Body of pancreas (tissue), 4 donors: ENCODE measurements around the gene CIROP. TPM values are rescaled to one million over a fixed set of nuclear protein-coding genes. Genes with fewer than 3 reads are reported as not detected.

Experiments
- ATAC-seq: fragments of 150-250 bp; one replicate; pipeline ENCODE4 v1.9.1; 2016
- DNase-seq, 4 donors: peaks; one replicate each; pipeline ENCODE4 v3.0.0-alpha.2; 2019
- H3K27ac ChIP-seq, 4 donors: fragments of 200-600 bp; sonication (generic); 1 replicate in 3 of 4; 2 replicates in 1 of 4; pipeline versions ENCODE4 v1.5.1 to v1.6.1; 2016 to 2019; ENCODE audit warnings: mild to moderate bottlenecking in 1 of 4, mixed read lengths in 1 of 4, moderate library complexity in 1 of 4
- H3K27me3 ChIP-seq, 2 donors: fragments of 200-600 bp; sonication (generic); one replicate each; pipeline ENCODE4 v1.6.0; 2016; ENCODE audit warnings: mild to moderate bottlenecking in 1 of 2
- H3K36me3 ChIP-seq, 2 donors: fragments of 200-600 bp; sonication (generic); replicated peaks in 1 of 2; 2 replicates each; pipeline ENCODE4 v1.5.1; 2016; ENCODE audit warnings: low read depth in 2 of 2; ENCODE audit not compliant: insufficient read depth in 1 of 2
- H3K4me1 ChIP-seq: fragments of 200-600 bp; sonication (generic); one replicate; pipeline ENCODE4 v1.6.0; 2016
- H3K4me3 ChIP-seq, 2 donors: fragments of 200-600 bp; sonication (generic); 1 replicate in 1 of 2; 2 replicates in 1 of 2; pipeline ENCODE4 v1.5.1; 2016 to 2019
- H3K9me3 ChIP-seq, 3 donors: fragments of 200-600 bp; sonication (generic); 1 replicate in 2 of 3; 2 replicates in 1 of 3; pipeline ENCODE4 v1.5.1; 2016
- CTCF ChIP-seq, 7 experiments: fragments of 450-650 bp in 4 of 7; fragments of 200-600 bp in 3 of 7; sonication (generic) in 3 of 7; IDR thresholded peaks; one replicate each; pipeline ENCODE4 v1.5.1; 2016 to 2019; ENCODE audit warnings: antibody characterized with exemption in 7 of 7
- POLR2A ChIP-seq, 3 donors: fragments of 450-650 bp; IDR thresholded peaks; one replicate each; pipeline ENCODE4 v1.6.1; 2016; ENCODE audit warnings: antibody characterized with exemption in 3 of 3, mild to moderate bottlenecking in 2 of 3
- WGBS, 2 donors: methylation state at CpG; one replicate each; pipeline ENCODE4 v1.1.5; 2017; 5-methylcytosine and 5-hydroxymethylcytosine counted together
- intact Hi-C: fragments of 100-400 bp; cut with DNase I; formaldehyde crosslinking; loops from one replicate; pipeline ENCODE4 v1.15.1; 2023
- total RNA-seq, 2 donors: library from RNA; depleted of rRNA; stranded (reverse); fragments of >200 nt; gene quantifications; one replicate each; pipeline ENCODE4 v1.1.0, GENCODE V29; 2016

The CIROP gene
- total RNA-seq, 2 donors from 2014 or later = not detected

DNA sequence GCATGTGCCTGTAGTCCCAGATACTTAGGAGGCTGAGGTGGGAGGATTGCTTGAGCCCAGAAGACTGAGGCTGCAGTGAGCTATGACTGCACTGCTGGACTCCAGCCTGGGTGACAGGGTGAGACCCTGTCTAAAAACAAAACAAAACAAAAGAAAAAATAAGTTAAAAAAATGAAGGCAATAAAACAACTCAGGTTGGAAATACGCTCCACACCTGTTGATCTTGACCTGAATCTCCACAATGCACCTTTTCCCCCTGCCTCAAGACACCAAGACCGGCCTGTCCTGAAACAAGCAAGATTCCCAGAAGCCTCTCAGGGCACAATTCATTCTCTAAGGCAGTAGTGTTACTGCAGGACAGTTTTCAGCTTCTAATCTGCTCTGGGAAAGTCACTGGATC, 35.1 kb upstream of the CIROP start:
- no peaks in the 10 kb centered on the region for H3K36me3 ChIP-seq
- ATAC-seq (no peak), DNase-seq (no peak)
- H3K9me3 ChIP-seq = no peaks in the 10 kb centered on the region
- peaks cover 7% of the 10 kb centered on the region for H3K4me1 ChIP-seq
- H3K27ac ChIP-seq = no peak overlapping the region
- no peak overlapping the region for H3K4me3 ChIP-seq
- intact Hi-C loops = no loop called here
- TF ChIP-seq CTCF (IDR thresholded peaks at IDR 0.05) (no peak), POLR2A (IDR thresholded peaks at IDR 0.05) (no peak)
- 83 to 97% methylated on average over 2 of the region's 2 CpGs for WGBS, 2 donors
- no peaks in the 10 kb centered on the region for H3K27me3 ChIP-seq

DNA sequence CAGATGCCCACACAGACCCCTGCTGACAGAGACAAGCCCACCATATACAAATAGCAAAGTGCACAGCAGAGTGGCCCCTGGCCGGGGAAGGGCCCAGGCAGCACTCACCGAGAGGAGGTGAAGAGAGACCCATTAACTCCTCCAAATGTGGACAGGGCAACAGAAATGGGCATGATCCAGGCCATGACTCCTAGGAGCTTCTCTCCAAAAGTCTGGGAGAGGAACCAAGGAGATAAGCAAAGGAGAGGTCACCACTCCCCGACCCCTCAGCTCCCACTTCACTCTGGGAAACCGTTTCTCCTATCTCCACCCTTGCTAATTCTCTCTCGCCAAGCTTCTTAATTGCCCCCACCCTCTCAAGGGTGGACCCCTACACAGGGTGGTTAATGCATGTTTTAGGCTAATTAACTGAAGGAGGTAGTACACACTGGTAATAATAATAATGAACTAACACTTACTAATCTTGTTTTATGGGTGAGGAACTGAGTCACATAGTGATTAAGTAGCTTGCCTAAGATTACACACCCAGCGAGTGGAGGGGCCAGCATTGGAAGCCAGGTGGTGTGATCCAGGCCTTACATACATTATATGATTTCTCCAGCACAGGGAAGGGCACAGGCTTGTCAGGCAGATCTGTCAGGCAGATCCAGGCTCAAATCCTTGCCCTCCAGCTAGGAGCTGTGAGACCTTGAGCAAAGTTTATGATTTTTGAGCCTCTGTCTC, 33.2 kb upstream of the CIROP start:
- intact Hi-C loops = no loop called here
- WGBS, 2 donors = 79 to 90% methylated on average over 6 of the region's 6 CpGs
- Histone ChIP-seq H3K36me3 (no peaks in the 10 kb centered on the region), H3K4me3 (no peak overlapping the region), H3K27ac (no peak overlapping the region), H3K27me3 (no peaks in the 10 kb centered on the region), H3K4me1 (peaks cover 7% of the 10 kb centered on the region), H3K9me3 (no peaks in the 10 kb centered on the region)
- ATAC-seq (no peak), DNase-seq (no peak)
- TF ChIP-seq POLR2A (IDR thresholded peaks at IDR 0.05) (no peak), CTCF (IDR thresholded peaks at IDR 0.05) (no peak)

DNA sequence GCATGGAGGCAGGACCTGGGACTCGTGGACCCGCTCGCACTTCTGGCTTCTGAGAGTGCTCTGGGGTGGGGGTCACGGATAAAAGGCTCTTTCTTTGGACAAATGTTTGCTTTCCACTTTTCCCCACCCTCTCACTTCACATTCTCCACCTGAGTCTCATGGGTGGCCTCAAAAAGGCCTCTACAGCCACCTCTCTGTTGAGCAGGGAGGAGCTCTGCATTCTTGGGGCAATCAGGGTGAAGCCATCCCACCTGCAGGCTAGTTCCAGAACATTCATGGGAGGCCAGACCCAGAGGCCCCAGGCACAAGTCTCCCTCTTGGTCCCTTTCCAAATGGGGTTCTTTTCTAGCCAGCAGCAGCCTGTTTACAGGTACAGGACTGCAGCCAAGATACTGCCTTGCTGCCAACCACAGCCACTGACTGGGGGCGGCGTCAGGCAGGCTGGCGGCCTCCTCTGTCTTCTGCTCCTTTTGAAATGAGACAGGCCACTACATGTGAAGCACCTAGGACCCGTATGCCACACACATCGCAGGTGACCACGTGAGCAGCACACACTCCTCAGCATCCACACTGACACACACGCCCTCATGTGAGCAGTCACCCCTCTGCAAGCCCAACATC, 32.5 kb upstream of the CIROP start:
- Histone ChIP-seq H3K4me1 (peaks cover 4% of the 10 kb centered on the region), H3K36me3 (no peaks in the 10 kb centered on the region), H3K4me3 (no peak overlapping the region), H3K27ac (no peak overlapping the region), H3K27me3 (no peaks in the 10 kb centered on the region), H3K9me3 (no peaks in the 10 kb centered on the region)
- WGBS, 2 donors = 82 to 89% methylated on average over 8 to 11 of the region's 11 CpGs
- ATAC-seq (no peak), DNase-seq (no peak)
- intact Hi-C loops = no loop called here
- TF ChIP-seq POLR2A (IDR thresholded peaks at IDR 0.05) (no peak), CTCF (IDR thresholded peaks at IDR 0.05) (no peak)

- Histone ChIP-seq H3K27me3 (no peaks in the 10 kb centered on the region), H3K4me1 (no peaks in the 10 kb centered on the region), H3K4me3 (no peak overlapping the region), H3K9me3 (no peaks in the 10 kb centered on the region), H3K36me3 (no peaks in the 10 kb centered on the region), H3K27ac (no peak overlapping the region)
- TF ChIP-seq CTCF (IDR thresholded peaks at IDR 0.05) (no peak), POLR2A (IDR thresholded peaks at IDR 0.05) (no peak)
- DNase-seq = no peak
- ATAC-seq = no peak
- intact Hi-C loops = no loop called here
- WGBS, 2 donors = 95% methylated on average over 8 to 16 of the region's 16 CpGs
Observed at GRCh38 chr14:23136566-23137133, 31.9 kb upstream of the CIROP start.
